IPS-15b (cell line): ENCODE measurements around the gene RABGGTA.

Source experiments
- H3K27me3 ChIP-seq: one replicate; pipeline ENCODE4 v1.6.1; 2013; ENCODE audit warnings: low read length; ENCODE audit not compliant: control insufficient read depth, insufficient read depth
- H3K36me3 ChIP-seq: one replicate; pipeline ENCODE4 v1.6.1; 2013; ENCODE audit warnings: low read length; ENCODE audit not compliant: control insufficient read depth, insufficient read depth
- H3K4me1 ChIP-seq: one replicate; pipeline ENCODE4 v1.6.1; 2013; ENCODE audit warnings: mild to moderate bottlenecking, low read length; ENCODE audit not compliant: control insufficient read depth, insufficient read depth
- H3K4me3 ChIP-seq: one replicate; pipeline ENCODE4 v1.5.1; 2013; ENCODE audit warnings: low read depth, low read length
- H3K9ac ChIP-seq: one replicate; pipeline ENCODE4 v1.6.1; 2013; ENCODE audit warnings: low read depth, mild to moderate bottlenecking, low read length
- H3K9me3 ChIP-seq: one replicate; pipeline ENCODE4 v1.6.1; 2013; ENCODE audit warnings: mild to moderate bottlenecking, low read length; ENCODE audit not compliant: control insufficient read depth, insufficient read depth

RABGGTA gene

DNA sequence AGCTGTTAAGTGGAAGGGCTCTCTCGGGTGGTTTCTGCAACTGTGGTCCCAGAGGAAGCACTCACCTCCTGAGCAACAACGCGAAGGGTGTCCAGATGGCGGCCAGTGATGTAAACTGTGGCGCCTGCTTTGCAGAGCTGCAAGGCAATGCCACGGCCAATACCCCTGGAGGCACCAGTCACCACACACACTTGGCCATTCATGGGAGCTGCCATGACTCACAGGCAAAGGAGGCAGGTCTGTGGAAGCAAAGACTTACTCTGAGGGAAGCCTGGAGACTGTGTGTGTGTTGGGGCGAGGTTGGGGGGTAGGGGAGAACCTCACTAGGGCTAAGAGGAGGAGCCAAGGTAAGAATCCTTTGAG is 27.5 kb upstream of the RABGGTA start:
- Histone ChIP-seq H3K9me3 (no peaks in the 10 kb centered on the region), H3K4me3 (peak overlapping the region; percentile 96), H3K4me1 (no peaks in the 10 kb centered on the region), H3K27me3 (no peaks in the 10 kb centered on the region), H3K36me3 (peaks cover 22% of the 10 kb centered on the region), H3K9ac (peak overlapping the region; percentile 82)

DNA sequence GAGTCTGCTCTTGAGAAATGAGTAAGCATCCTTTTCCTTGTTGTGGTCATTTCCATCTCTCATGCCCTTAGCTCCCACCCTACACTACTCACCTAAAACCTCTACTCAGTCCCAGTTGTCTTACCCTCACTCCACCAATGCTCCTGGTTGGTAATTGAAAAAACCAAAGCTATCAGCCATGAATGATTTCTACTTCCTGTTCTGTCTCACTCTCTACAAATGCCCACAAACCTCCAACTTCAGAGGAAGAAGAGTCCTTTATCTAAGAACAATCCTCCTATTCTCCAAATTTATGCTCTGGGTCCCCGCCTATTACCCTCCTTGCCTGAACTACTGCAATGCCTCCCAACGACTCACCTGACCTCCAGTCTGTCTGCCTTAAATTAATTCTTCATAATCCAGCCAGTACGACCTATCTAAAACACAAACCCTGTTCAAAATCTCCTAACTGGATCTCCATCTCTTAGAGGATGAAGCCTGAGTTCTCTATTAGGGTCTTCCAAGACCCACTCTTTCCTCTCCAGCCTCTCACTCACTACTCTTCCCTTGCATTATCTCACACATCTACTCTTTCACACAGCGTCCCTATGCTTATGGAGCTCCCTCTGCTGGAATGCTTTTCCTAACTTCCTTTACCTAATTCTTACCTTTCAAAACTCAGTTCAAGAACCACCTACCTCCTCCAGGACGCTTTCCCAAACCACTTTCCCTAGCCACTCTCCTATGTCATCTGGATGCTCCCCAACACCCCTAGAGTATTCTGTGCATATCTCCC is 26.0 kb upstream of the RABGGTA start:
- Histone ChIP-seq H3K4me1 (no peaks in the 10 kb centered on the region), H3K9me3 (no peaks in the 10 kb centered on the region), H3K9ac (no peak overlapping the region), H3K36me3 (peaks cover 12% of the 10 kb centered on the region), H3K27me3 (no peaks in the 10 kb centered on the region), H3K4me3 (no peak overlapping the region)

DNA sequence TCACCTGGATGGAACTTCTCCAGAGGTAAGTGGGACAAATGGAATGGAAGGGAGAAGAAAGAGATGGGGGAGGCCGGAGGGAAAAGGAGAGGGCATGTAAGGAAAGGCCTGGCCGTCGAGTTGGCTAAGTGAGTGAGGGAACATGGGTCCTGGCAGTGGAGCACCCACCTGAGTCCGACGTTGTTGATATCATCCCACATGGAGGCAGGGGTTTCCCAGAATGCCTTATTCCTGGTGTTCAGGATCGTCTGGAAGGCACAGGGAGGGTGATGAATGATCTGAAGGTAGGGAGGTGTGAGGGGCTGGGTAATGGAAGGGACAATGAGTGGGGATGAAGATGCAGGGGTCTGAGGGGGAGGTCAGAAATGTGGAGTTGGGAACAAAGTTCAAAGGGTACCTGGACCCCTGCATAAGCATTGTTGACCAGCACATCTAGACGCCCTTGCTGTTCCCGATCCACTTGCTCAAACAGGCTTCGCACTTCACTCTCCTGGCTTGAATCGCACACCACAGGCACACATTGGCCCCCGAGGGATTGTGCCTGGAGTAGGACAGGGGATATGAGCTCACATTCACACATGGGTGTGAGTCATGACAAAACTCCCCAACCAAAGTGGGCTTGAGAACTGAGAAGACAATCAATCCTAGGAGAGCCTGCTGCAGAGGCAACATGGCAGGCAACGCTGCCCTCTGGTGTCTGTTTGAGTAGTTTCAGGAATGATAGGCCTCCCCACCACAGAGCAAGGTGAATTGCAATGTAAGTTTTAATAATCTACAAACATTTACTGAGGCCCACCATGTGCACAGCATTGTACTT is 25.2 kb upstream of the RABGGTA start:
- no peaks in the 10 kb centered on the region for H3K27me3 ChIP-seq
- H3K9ac ChIP-seq: no peak overlapping the region
- no peaks in the 10 kb centered on the region for H3K4me1 ChIP-seq
- peaks cover 11% of the 10 kb centered on the region for H3K36me3 ChIP-seq
- H3K4me3 ChIP-seq: no peak overlapping the region
- no peaks in the 10 kb centered on the region for H3K9me3 ChIP-seq

DNA sequence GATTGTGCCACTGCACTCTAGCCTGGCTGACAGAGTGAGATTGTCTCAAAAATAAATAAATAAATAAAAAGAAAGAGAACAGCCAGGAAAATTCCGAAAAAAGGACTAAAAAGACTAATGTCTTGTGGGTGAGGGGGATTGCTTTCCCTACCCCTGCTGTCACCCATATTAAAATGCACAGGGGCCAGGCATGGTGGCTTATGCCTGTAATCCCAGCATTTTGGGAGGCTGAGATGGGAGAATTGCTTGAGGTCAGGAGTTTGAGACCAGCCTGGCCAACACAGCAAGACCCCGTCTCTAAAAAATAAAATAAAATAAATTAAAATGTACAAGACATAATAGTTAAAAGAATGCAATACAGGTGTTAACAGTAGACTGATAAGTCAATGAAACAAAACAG is 22.1 kb upstream of the RABGGTA start:
- Histone ChIP-seq H3K4me3 (no peak overlapping the region), H3K9me3 (no peaks in the 10 kb centered on the region), H3K27me3 (no peaks in the 10 kb centered on the region), H3K4me1 (no peaks in the 10 kb centered on the region), H3K36me3 (peaks cover 18% of the 10 kb centered on the region), H3K9ac (no peak overlapping the region)

DNA sequence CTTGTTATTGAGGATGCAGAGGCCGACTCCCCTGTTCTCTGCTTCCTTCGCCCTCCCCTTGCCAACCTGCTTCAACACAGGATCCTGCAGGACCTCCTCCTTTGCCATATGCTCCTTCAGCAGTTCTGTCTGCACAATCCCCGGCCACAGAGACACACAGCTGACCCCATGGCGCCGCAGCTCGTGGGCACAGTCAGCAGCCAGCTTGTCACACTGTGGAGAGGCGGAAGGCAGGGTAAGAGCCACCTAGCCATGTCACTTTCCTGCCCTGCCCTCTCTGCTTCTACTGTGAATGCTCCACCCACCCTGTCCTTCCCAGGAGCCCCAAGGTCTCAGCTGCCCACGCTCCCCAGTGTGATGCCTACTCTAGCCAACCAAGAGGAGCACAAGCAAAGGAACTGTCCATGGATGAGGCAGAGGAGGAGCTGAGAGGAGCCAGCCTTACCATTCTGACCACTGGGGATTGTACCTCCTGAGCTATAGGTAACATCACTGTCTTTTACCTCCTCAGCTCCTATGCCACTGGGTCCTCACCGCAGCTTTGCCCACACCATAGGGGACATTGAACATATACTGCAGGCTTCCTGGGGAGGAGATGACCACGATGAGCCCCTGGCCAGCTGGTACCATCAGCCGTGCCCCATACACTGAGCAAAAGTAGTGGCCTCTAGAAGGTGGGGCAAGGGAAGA is 20.9 kb upstream of the RABGGTA start:
- Histone ChIP-seq H3K4me3 (no peak overlapping the region), H3K27me3 (no peaks in the 10 kb centered on the region), H3K36me3 (peaks cover 18% of the 10 kb centered on the region), H3K4me1 (no peaks in the 10 kb centered on the region), H3K9ac (no peak overlapping the region), H3K9me3 (no peaks in the 10 kb centered on the region)

DNA sequence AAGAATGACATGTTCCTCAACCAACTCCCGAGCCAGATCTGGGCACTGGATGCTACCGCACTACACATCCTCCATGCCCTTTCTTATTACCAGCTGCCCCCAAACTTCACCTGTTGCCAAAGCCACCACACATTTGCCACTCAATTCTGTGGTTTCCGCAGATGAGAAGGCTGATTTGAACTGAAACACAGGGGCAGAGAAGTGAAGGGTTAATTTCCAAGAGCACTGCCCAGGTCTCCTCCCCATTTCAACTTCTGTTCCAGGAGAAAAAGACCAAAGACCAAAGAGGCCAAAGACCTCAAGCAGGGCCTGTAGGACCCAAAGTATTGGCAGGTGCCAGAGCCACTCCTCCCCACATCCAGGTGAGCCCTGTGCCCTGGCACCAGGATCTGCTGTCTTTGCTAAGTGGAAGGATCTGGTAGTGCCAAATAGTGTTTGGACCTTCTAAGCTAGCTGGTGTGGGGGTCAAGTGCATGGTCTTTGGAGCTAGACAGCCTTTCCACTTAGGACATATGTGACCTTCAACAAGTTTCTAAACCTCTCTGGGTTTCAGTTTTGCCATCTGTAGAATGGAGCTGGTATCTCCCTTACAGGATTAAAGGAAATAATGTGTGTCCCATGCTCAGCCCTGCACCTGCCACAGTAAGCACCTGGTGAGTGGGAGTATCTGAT is 20.2 kb upstream of the RABGGTA start:
- Histone ChIP-seq H3K4me1 (no peaks in the 10 kb centered on the region), H3K4me3 (no peak overlapping the region), H3K27me3 (no peaks in the 10 kb centered on the region), H3K36me3 (peaks cover 18% of the 10 kb centered on the region), H3K9ac (no peak overlapping the region), H3K9me3 (no peaks in the 10 kb centered on the region)

DNA sequence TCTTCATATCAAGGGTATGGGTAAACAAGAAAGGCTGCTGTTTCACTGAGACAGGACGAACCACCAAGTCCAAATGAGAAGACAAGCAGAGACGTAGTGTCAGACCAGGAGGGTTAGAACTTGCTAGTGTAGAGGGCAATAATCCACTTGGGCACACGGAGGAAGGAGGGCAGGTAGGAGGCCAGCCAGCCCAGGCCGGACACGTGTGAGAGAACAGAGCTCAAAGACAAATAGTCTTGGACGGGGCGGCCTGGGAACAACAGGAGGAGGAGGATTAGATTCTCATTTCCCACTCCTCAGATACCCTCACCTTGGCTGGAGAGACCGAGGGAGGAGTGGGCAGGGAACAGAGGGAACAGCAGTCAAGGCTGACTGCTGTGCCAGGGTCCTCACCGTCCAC is 19.3 kb upstream of the RABGGTA start:
- Histone ChIP-seq H3K9ac (no peak overlapping the region), H3K9me3 (no peaks in the 10 kb centered on the region), H3K36me3 (peaks cover 18% of the 10 kb centered on the region)

DNA sequence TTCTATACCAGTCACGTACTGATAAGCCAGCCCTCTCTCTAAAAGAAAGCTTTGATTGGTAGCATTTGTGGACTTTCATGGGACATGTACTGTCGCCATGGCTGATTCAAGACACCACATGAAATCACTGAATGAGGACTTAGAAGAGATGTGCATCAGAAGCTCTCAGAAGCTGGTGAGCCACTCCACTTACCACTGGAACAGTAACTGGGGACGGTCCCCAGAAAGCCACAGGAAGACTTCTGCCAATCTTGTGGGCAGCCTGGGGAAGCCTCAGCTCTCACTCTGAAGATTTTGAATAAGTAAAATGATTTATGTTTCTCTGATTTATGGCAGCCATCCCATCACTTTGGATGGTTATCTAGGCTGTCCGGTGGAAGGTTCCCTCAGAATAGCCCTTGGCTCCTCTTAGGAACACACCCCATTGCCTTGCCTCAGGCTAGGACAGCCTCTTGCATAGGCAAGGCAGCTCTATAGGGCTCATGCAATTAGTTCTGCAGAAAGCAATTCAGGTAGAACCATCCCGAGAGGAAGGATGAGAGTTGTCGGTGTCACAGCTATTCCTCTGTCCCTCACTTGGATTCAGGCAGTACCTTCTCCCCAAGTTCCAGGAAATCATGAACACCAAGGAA is 18.4 kb upstream of the RABGGTA start:
- Histone ChIP-seq H3K4me1 (no peaks in the 10 kb centered on the region), H3K4me3 (no peak overlapping the region), H3K27me3 (no peaks in the 10 kb centered on the region), H3K9ac (no peak overlapping the region), H3K36me3 (peaks cover 18% of the 10 kb centered on the region), H3K9me3 (no peaks in the 10 kb centered on the region)

More for the DNA sequence above, 19.3 kb upstream of the RABGGTA start:
- Histone ChIP-seq H3K4me3 (no peak overlapping the region), H3K4me1 (no peaks in the 10 kb centered on the region), H3K27me3 (no peaks in the 10 kb centered on the region)

DNA sequence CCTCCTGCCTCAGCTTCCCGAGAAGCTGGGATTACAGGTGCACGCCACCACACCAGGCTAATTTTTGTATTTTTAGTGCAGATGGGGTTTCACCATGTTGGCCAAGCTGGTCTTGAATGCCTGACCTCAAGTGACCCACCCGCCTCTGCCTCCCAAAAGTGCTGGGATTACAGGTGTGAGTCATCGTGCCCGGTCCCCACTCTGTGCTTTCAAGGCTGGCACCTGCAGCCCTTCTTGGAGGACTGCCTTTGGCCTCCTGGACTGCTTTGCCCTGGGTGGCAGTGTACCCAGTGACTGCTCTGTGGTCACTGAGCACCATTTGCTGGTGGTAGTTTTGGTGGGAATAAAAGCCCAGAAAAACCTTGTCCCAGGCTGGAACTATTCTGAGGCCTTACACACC is 15.6 kb upstream of the RABGGTA start:
- Histone ChIP-seq H3K27me3 (no peaks in the 10 kb centered on the region), H3K9me3 (no peaks in the 10 kb centered on the region), H3K4me3 (no peak overlapping the region), H3K4me1 (no peaks in the 10 kb centered on the region), H3K9ac (no peak overlapping the region), H3K36me3 (peaks cover 12% of the 10 kb centered on the region)

DNA sequence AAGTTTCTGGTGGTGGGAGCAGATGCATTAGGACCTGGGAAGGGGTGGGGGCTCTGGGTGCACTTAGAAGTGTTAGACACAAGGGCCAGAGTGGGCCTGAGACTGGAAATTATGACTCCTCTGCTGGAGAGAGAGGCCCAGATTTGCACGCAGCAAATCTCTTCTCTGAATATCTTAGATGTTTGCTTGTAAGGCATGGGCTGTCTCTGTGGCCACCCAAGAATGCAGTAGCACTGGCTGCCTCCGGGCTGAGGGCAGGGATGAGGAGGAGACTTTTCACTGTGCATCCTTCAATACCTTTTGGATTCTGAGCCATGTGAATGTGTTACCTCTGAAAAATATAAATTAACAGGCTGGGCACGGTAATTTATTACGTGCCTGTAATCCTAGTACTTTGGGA is 14.0 kb upstream of the RABGGTA start:
- no peaks in the 10 kb centered on the region for H3K36me3 ChIP-seq
- H3K4me3 ChIP-seq: no peak overlapping the region
- H3K4me1 ChIP-seq: no peaks in the 10 kb centered on the region
- H3K9me3 ChIP-seq: no peaks in the 10 kb centered on the region
- no peak overlapping the region for H3K9ac ChIP-seq
- no peaks in the 10 kb centered on the region for H3K27me3 ChIP-seq

DNA sequence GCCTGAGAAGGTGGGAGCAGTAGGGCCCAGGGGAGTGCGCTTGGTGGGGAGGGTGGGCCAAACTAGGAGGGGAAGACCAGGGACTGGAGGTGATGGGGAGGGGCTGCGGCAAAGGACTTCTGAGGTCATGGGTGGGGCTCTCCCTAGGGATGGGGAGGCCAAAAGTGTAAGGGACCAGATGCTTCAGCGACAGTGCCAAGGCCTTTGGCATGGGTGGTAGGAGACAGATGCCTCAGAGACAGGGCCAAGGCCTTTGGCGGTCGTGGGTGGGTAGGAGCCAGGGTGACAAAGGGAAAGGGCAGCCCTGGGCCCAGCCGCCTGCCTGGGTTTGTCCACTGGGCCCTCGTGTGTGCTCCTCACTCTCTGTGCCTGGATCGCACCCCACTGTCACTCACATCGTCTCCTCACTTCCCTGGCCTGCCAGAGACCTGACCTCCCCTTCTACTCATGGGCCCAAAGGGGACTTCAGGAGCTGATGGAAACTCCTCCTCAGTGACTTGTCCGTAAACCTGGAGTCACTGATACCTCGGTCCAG is 13.2 kb upstream of the RABGGTA start:
- Histone ChIP-seq H3K4me1 (no peaks in the 10 kb centered on the region), H3K27me3 (no peaks in the 10 kb centered on the region), H3K9ac (no peak overlapping the region), H3K9me3 (no peaks in the 10 kb centered on the region), H3K4me3 (no peak overlapping the region), H3K36me3 (no peaks in the 10 kb centered on the region)
